K562 (cell line): ENCODE results near the gene VGLL2. TPM values are rescaled to one million over a fixed set of nuclear protein-coding genes. Genes with fewer than 3 reads are reported as not detected.

Experiments
- ATAC-seq: fragments of 200-7000 bp; cut with Tn5 transposase; 3 replicates; pipeline ENCODE4 v1.9.1; 2020; ENCODE audit warnings: moderate library complexity
- BruUV-seq: library from RNA; stranded (reverse); fragments of 400-500 nt; replicated peaks from 2 replicates; lab custom pipeline; 2021; lab: Mats Ljungman, UMichigan
- CTCF ChIA-PET: fragments of 300-600 bp; formaldehyde crosslinking; extraction: SDS; loops from one replicate; lab custom pipeline; 2021; ENCODE audit warnings: low intra/inter-chr PET ratio; lab: Yijun Ruan, JAX
- POLR2A ChIA-PET: fragments of 300-600, 350-650 bp; sonication (Branson Sonifier 250); formaldehyde crosslinking; extraction: SDS; loops from one replicate; lab custom pipeline; 2021; ENCODE audit warnings: antibody characterized with exemption, inconsistent platforms; lab: Yijun Ruan, JAX
- DNase-seq, 4 experiments: peaks; one replicate each; pipeline versions ENCODE4 v3.0.0 to v3.0.0-alpha.2; 2011 to 2018; ENCODE audit warnings: low spot score in 3 of 4, mixed read lengths in 3 of 4; ENCODE audit errors: extremely low read depth in 1 of 4
- FAIRE-seq: peaks from 2 replicates; lab custom pipeline; 2011; peaks lifted over from hg19 to GRCh38; lab: Jason Lieb, UNC
- H2AFZ ChIP-seq: 2 replicates; pipeline ENCODE4 v1.6.0; 2011; ENCODE audit warnings: low read depth, low read length, control low read depth, inconsistent platforms
- H3K27ac ChIP-seq: fragments of 200-600 bp; 3 replicates; pipeline ENCODE4 v1.8.0; 2011; ENCODE audit warnings: low read depth, mild to moderate bottlenecking, control low read depth, inconsistent platforms, low read length, moderate library complexity, mixed read lengths; ENCODE audit errors: extremely low read depth
- H3K27me3 ChIP-seq, 2 experiments: fragments of 300-600 bp in 1 of 2; 2 replicates in 1 of 2; 3 replicates in 1 of 2; pipeline versions ENCODE4 v1.6.0 to v1.8.0; 2011; ENCODE audit warnings: inconsistent platforms in 2 of 2, low read length in 2 of 2, mild to moderate bottlenecking in 1 of 2, mixed read lengths in 1 of 2, moderate library complexity in 1 of 2; ENCODE audit not compliant: control insufficient read depth in 2 of 2, insufficient read depth in 2 of 2
- H3K36me3 ChIP-seq: fragments of 300-600 bp; 3 replicates; pipeline ENCODE4 v1.8.0; 2011; ENCODE audit warnings: mild to moderate bottlenecking, low read length, inconsistent platforms; ENCODE audit not compliant: control insufficient read depth, insufficient read depth
- H3K4me1 ChIP-seq, 2 experiments: fragments of 200-600 bp in 1 of 2; replicated peaks in 1 of 2; 2 replicates in 1 of 2; 3 replicates in 1 of 2; pipeline versions ENCODE4 v1.5.1 to v1.8.0; 2011; ENCODE audit warnings: inconsistent platforms in 2 of 2, low read length in 2 of 2, mild to moderate bottlenecking in 1 of 2, mixed read lengths in 1 of 2, moderate library complexity in 1 of 2; ENCODE audit not compliant: control insufficient read depth in 2 of 2, insufficient read depth in 2 of 2
- H3K4me2 ChIP-seq: 2 replicates; pipeline ENCODE4 v1.6.1; 2011; ENCODE audit warnings: low read length, control low read depth, inconsistent platforms, mixed read lengths; ENCODE audit not compliant: insufficient read depth
- H3K4me3 ChIP-seq: fragments of 200-600 bp; sonication (generic), shearing (Covaris generic); 2 replicates; pipeline ENCODE4 v1.5.1; 2016; ENCODE audit warnings: control low read depth, inconsistent platforms
- H3K79me2 ChIP-seq: fragments of 200-600 bp; 3 replicates; pipeline ENCODE4 v1.8.0; 2011; ENCODE audit warnings: low read length, inconsistent platforms; ENCODE audit not compliant: control insufficient read depth, insufficient read depth
- H3K9ac ChIP-seq, 2 experiments: 2 replicates each; pipeline versions ENCODE4 v1.6.0 to v1.6.1; 2011; ENCODE audit warnings: low read depth in 2 of 2, low read length in 2 of 2, control low read depth in 1 of 2, inconsistent platforms in 1 of 2, mild to moderate bottlenecking in 1 of 2, mixed read lengths in 1 of 2; ENCODE audit not compliant: insufficient read depth in 1 of 2
- H3K9me1 ChIP-seq: one replicate; pipeline ENCODE4 v1.6.0; 2011; ENCODE audit warnings: inconsistent platforms, mild to moderate bottlenecking, low read length, moderate library complexity; ENCODE audit not compliant: control insufficient read depth, insufficient read depth
- H3K9me3 ChIP-seq: replicated peaks from 2 replicates; pipeline ENCODE4 v1.5.1; 2011; ENCODE audit warnings: low read depth, low read length, inconsistent platforms; ENCODE audit not compliant: control insufficient read depth, insufficient read depth
- H4K20me1 ChIP-seq: replicated peaks from 2 replicates; pipeline ENCODE4 v1.6.1; 2011; ENCODE audit warnings: low read length, inconsistent platforms, mixed read lengths; ENCODE audit not compliant: control insufficient read depth, insufficient read depth
- CBFA2T2 ChIP-seq: fragments of 450-650 bp; conservative IDR thresholded peaks from 2 replicates; pipeline ENCODE4 v1.6.1; 2017; ENCODE audit warnings: mild to moderate bottlenecking
- ESRRB ChIP-seq: fragments of 250-450 bp; sonication (Bioruptor Pico); IDR thresholded peaks from 2 replicates; pipeline ENCODE4 v1.5.0; 2020; ENCODE audit warnings: mild to moderate bottlenecking, moderate library complexity, borderline replicate concordance
- MTA1 ChIP-seq: fragments of 450-650 bp; IDR thresholded peaks from 2 replicates; pipeline ENCODE4 v1.6.1; 2017; ENCODE audit warnings: borderline replicate concordance
- RBM15 ChIP-seq: fragments of 200-400 bp; formaldehyde crosslinking; IDR thresholded peaks from 2 replicates; pipeline ENCODE4 v1.6.1; 2018; ENCODE audit warnings: mild to moderate bottlenecking, low read length, moderate library complexity; ENCODE audit not compliant: insufficient read depth
- RCOR1 ChIP-seq, 2 experiments: IDR thresholded peaks; 2 replicates each; pipeline ENCODE4 v1.6.1; 2012; ENCODE audit warnings: low read depth in 2 of 2, low read length in 2 of 2, borderline replicate concordance in 1 of 2, improper control_type of control experiment in 1 of 2
- SRSF7 ChIP-seq: fragments of 200-400 bp; formaldehyde crosslinking; optimal IDR thresholded peaks from 2 replicates; pipeline ENCODE3; 2017; ENCODE audit warnings: mild to moderate bottlenecking, low read depth, low read length
- YBX1 ChIP-seq: fragments of 450-650 bp; IDR thresholded peaks from 2 replicates; pipeline ENCODE4 v1.7.1; 2016; ENCODE audit warnings: mild to moderate bottlenecking
- ZFP1 ChIP-seq: fragments of 450-650 bp; formaldehyde crosslinking; IDR thresholded peaks from 2 replicates; pipeline ENCODE4 v1.4.0; 2020; ENCODE audit warnings: mild to moderate bottlenecking, mixed read lengths
- ZFPM2 ChIP-seq: fragments of 250-450 bp; sonication (Bioruptor Pico); IDR thresholded peaks from 2 replicates; pipeline ENCODE4 v1.5.1; 2022; ENCODE audit warnings: mild to moderate bottlenecking
- ZNF174 ChIP-seq: fragments of 250-450 bp; sonication (Bioruptor Pico); IDR thresholded peaks from 2 replicates; pipeline ENCODE4 v1.4.0; 2020; ENCODE audit warnings: mild to moderate bottlenecking
- ZNF23 ChIP-seq: fragments of 250-450 bp; sonication (Bioruptor Pico); IDR thresholded peaks from 2 replicates; pipeline ENCODE4 v1.4.0; 2020; ENCODE audit warnings: mild to moderate bottlenecking
- ZNF316 ChIP-seq: fragments of 450-650 bp; IDR thresholded peaks from 2 replicates; pipeline ENCODE4 v1.6.1; 2016
- ZNF436 ChIP-seq: fragments of 250-450, 450-650 bp; sonication (Bioruptor Pico); formaldehyde crosslinking; IDR thresholded peaks from 2 replicates; pipeline ENCODE4 v1.7.0; 2020; ENCODE audit warnings: mild to moderate bottlenecking
- WGBS: fragments of 100-300 bp; shearing (Covaris generic); methylation state at CpG from one replicate; pipeline ENCODE4 v1.1.6; 2016; ENCODE audit warnings: low coverage, mixed read lengths; ENCODE audit not compliant: insufficient coverage; ENCODE audit errors: missing lambda C conversion rate; 5-methylcytosine and 5-hydroxymethylcytosine counted together
- in situ Hi-C: fragments of 300-500 bp; cut with MboI; formaldehyde crosslinking; loops from 4 replicates; pipeline ENCODE4 v1.15.0; 2018; ENCODE audit warnings: inconsistent platforms, mixed read lengths
- intact Hi-C: fragments of 100-400 bp; cut with micrococcal nuclease; formaldehyde crosslinking; loops from 2 replicates; pipeline ENCODE4 v1.14.2; 2022
- polyA plus RNA-seq, 8 experiments: library from polyadenylated mRNA; depleted of rRNA in 4 of 8; stranded (reverse) in 5 of 8; unstranded in 3 of 8; fragments of >200 nt; fragmentation: Nextera tagmentation in 2 of 8; fragmentation: Illumina TruSeq in 1 of 8; extraction: Ambion mirVana in 2 of 8; extraction: Trizol in 1 of 8; gene quantifications; 2 replicates each; pipeline versions ENCODE4 v1.2.1 to v1.2.3, GENCODE V29; 2011 to 2014; ENCODE audit warnings: inconsistent platforms in 1 of 8, missing spikeins in 1 of 8
- total RNA-seq, 7 experiments: library from RNA; depleted of rRNA in 6 of 7; stranded (reverse); fragments of >200 nt in 6 of 7; fragmentation: Illumina TruSeq in 2 of 7; extraction: Trizol in 2 of 7; gene quantifications; 2 replicates each; pipeline versions ENCODE4 v1.2.1 to v1.2.3, GENCODE V29; 2011 to 2021; ENCODE audit warnings: low replicate concordance in 1 of 7

VGLL2 gene
- total and polyA plus RNA-seq, 9 of the 15 experiments (the other 6 are each of a cell fraction or from before 2014, with no cell fraction given): not detected

DNA sequence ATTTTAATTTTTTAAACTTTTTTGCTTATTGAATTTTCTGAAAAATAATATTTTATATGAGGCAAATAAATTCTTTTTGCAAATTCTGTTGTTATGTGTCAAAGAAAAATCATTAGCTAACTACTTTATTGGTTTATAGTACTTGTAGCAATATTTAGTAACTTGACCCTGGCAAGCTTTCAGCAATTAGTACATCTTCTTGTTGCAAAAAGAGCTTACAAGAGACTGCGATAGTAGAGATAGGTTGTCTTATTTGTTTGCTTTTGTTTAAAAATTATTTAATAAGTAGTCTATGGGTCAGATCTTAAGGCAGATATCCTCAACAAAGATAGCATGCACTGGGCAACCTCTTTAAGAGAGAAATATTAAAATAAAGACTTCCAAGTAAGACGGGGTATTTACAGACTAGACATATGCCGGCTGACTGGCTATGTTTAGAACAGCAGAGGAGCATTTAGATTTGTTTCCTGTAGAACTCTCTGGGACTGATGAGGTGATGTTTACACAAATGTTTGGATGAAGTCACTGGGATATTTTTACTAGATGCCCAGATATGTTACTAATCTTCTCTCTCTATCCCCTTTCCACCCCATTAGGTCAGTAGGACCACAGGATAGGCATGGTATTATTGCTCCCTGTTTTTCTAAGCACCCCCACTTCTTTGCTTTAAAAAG, 25.0 kb downstream of the VGLL2 start:
- H3K9ac ChIP-seq: no peak overlapping the region
- no peaks in the 10 kb centered on the region for H3K9me1 ChIP-seq
- FAIRE-seq: no peak
- H3K27me3 ChIP-seq: no peaks in the 10 kb centered on the region
- BruUV-seq: no TSS peak
- no peaks in the 10 kb centered on the region for H3K36me3 ChIP-seq
- H3K4me2 ChIP-seq: no peak overlapping the region
- no peaks in the 10 kb centered on the region for H3K9me3 ChIP-seq
- H3K4me1 ChIP-seq: no peaks in the 10 kb centered on the region
- H3K27ac ChIP-seq: no peak overlapping the region
- POLR2A ChIA-PET: interaction anchor here (1.0 to 1.2 kb wide), 2 partner anchors 14 to 17 kb away, joined by 3 read pairs; no protein-coding TSS in a partner anchor
- no peak for DNase-seq
- CTCF ChIA-PET: no interaction called here
- H3K4me3 ChIP-seq: no peak overlapping the region
- 0% methylated on average over 3 of the region's 3 CpGs for WGBS
- H3K79me2 ChIP-seq: no peaks in the 10 kb centered on the region
- in situ Hi-C loops (no loop called here), intact Hi-C loops (no loop called here)
- H4K20me1 ChIP-seq: no peaks in the 10 kb centered on the region
- H2AFZ ChIP-seq: no peak overlapping the region
- ATAC-seq: no peak
- TF ChIP-seq ZNF23: no peak
- TF ChIP-seq RCOR1 (IDR thresholded peaks at IDR 0.05; ENCODE audit: borderline replicate concordance in 1 of 2, low read depth in 2 of 2, low read length in 2 of 2): no peak
- TF ChIP-seq ZNF436 (CRISPR knock-in tag): no peak
- TF ChIP-seq ZFPM2 (CRISPR knock-in tag): no peak

DNA sequence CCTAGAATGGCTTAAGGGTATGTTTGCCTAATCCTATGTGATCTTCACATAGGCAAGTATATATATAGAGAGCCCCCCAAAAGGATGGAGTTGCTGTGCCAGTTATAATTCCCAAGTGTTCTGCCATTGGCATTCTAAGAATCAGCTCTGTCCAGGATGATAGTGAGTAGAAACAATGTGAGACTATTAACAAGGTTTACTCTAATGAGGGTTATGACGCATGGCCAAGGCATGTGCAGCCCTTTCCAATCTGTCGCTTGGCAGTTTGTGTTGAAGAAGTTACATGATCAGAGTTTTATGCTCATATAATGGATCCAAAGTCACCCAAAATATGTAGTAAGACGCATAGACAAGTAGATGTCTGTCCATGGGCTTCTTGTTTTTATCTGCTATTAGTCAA, 33.6 kb downstream of the VGLL2 start:
- H3K9me1 ChIP-seq: no peaks in the 10 kb centered on the region
- ChIA-PET CTCF (no interaction called here), POLR2A (no interaction called here)
- no peaks in the 10 kb centered on the region for H4K20me1 ChIP-seq
- H3K9me3 ChIP-seq: no peaks in the 10 kb centered on the region
- no TSS peak for BruUV-seq
- no peak for ATAC-seq
- no peak for DNase-seq
- no peaks in the 10 kb centered on the region for H3K4me1 ChIP-seq
- no peaks in the 10 kb centered on the region; a peak in 1 of 5 replicates for H3K27me3 ChIP-seq
- no peak overlapping the region for H3K4me2 ChIP-seq
- no peak for TF ChIP-seq ZNF174 (CRISPR knock-in tag)
- TF ChIP-seq ZFP1 (CRISPR knock-in tag): no peak
- TF ChIP-seq RBM15: no peak
- no peak for TF ChIP-seq ZNF316
- TF ChIP-seq YBX1: no peak
- no peak for TF ChIP-seq SRSF7
- TF ChIP-seq CBFA2T2: no peak
- no peak for TF ChIP-seq ESRRB (CRISPR knock-in tag)
- TF ChIP-seq MTA1: no peak
- intact Hi-C loops (no loop called here), in situ Hi-C loops (no loop called here)
- H3K79me2 ChIP-seq: no peaks in the 10 kb centered on the region
- H3K36me3 ChIP-seq: no peaks in the 10 kb centered on the region
- no peak overlapping the region for H3K4me3 ChIP-seq
- WGBS: 0% methylated on average over 3 of the region's 3 CpGs
- no peak overlapping the region for H3K9ac ChIP-seq
- no peak for FAIRE-seq
- H2AFZ ChIP-seq: no peak overlapping the region
- no peak overlapping the region for H3K27ac ChIP-seq
